GM18858 (cell line): ENCODE data around the gene PTPN11.
"Not testable (repeated sequence)": the region's sequence is repeated elsewhere in the genome, so short reads cannot be mapped to it uniquely, and the experiment has no call there.

Experiments
- ATAC-seq: cut with Tn5 transposase; IDR thresholded peaks from one replicate; pipeline ENCODE4 v1.9.1; 2021; ENCODE audit not compliant: unreplicated experiment

Gene PTPN11

GRCh38 chr12:112513471-112513870 lies 94.7 kb downstream of the PTPN11 start:
- no peak for ATAC-seq

- ATAC-seq: no peak
These were observed 95.7 kb downstream of the PTPN11 start for GRCh38 chr12:112514456-112514855.

- ATAC-seq: no peak
These were observed 96.3 kb downstream of the PTPN11 start for GRCh38 chr12:112514926-112515642.

GRCh38 chr12:112515868-112516267 lies 97.1 kb downstream of the PTPN11 start:
- ATAC-seq: no peak

GRCh38 chr12:112517730-112518364 lies 99.1 kb downstream of the PTPN11 start:
- ATAC-seq: no peak

- ATAC-seq: no peak
These were observed 99.6 kb downstream of the PTPN11 start for GRCh38 chr12:112518365-112518735.

GRCh38 chr12:112519841-112520340 lies 101.1 kb downstream of the PTPN11 start:
- ATAC-seq: not testable (repeated sequence)

GRCh38 chr12:112523856-112524255 lies 105.1 kb downstream of the PTPN11 start:
- ATAC-seq: no peak

- ATAC-seq: no peak
These were observed 105.5 kb downstream of the PTPN11 start for GRCh38 chr12:112524269-112524668.

- ATAC-seq: no peak
These were observed 106.1 kb downstream of the PTPN11 start for GRCh38 chr12:112524676-112525425.

GRCh38 chr12:112525426-112525809 lies 106.7 kb downstream of the PTPN11 start:
- no peak for ATAC-seq

- no peak for ATAC-seq
These were observed 108.3 kb downstream of the PTPN11 start for GRCh38 chr12:112527082-112527481.

GRCh38 chr12:112527501-112527900 lies 108.8 kb downstream of the PTPN11 start:
- no peak for ATAC-seq

- no peak for ATAC-seq
These were observed 109.8 kb downstream of the PTPN11 start for GRCh38 chr12:112528521-112528920.

- ATAC-seq: no peak
These were observed 112.2 kb downstream of the PTPN11 start for GRCh38 chr12:112530941-112531340.

GRCh38 chr12:112532106-112532505 lies 113.4 kb downstream of the PTPN11 start:
- no peak for ATAC-seq

- ATAC-seq: no peak
These were observed 114.8 kb downstream of the PTPN11 start for GRCh38 chr12:112533528-112533927.

- ATAC-seq: no peak
These were observed 116.3 kb downstream of the PTPN11 start for GRCh38 chr12:112535017-112535416.

GRCh38 chr12:112535637-112536366 lies 117.1 kb downstream of the PTPN11 start:
- ATAC-seq: no peak

GRCh38 chr12:112536367-112536730 lies 117.6 kb downstream of the PTPN11 start:
- ATAC-seq: no peak

GRCh38 chr12:112537710-112538396 lies 119.1 kb downstream of the PTPN11 start:
- no peak for ATAC-seq
